Endodermal cell (in vitro differentiated cells): ENCODE data around the gene PRMT5. TPM values are rescaled to one million over a fixed set of nuclear protein-coding genes. Genes with fewer than 3 reads are reported as not detected.

Source experiments
- DNase-seq: peaks from one replicate; pipeline ENCODE4 v3.0.0-alpha.2; 2017
- H3K27ac ChIP-seq: 2 replicates; pipeline ENCODE4 v1.5.1; 2013; ENCODE audit warnings: mild to moderate bottlenecking, low read depth, low read length, moderate library complexity
- H3K27me3 ChIP-seq: 2 replicates; pipeline ENCODE4 v1.6.1; 2013; ENCODE audit warnings: mild to moderate bottlenecking, low read length, moderate library complexity; ENCODE audit not compliant: insufficient read depth, control insufficient read depth, poor library complexity, severe bottlenecking
- H3K36me3 ChIP-seq: 2 replicates; pipeline ENCODE4 v1.7.0; 2013; ENCODE audit warnings: mild to moderate bottlenecking, low read length, moderate library complexity; ENCODE audit not compliant: control insufficient read depth, insufficient read depth
- H3K4me1 ChIP-seq: one replicate; pipeline ENCODE4 v1.7.0; 2013; ENCODE audit warnings: low read length; ENCODE audit not compliant: control insufficient read depth, insufficient read depth
- H3K4me3 ChIP-seq: 2 replicates; pipeline ENCODE4 v1.5.1; 2013; ENCODE audit warnings: mild to moderate bottlenecking, low read length, moderate library complexity
- H3K9ac ChIP-seq: 2 replicates; pipeline ENCODE4 v1.6.1; 2013; ENCODE audit warnings: mild to moderate bottlenecking, low read length, moderate library complexity; ENCODE audit not compliant: poor library complexity, severe bottlenecking; ENCODE audit errors: extremely low read depth
- H3K9me3 ChIP-seq: 2 replicates; pipeline ENCODE4 v1.6.1; 2013; ENCODE audit warnings: mild to moderate bottlenecking, low read length, moderate library complexity; ENCODE audit not compliant: control insufficient read depth
- H3K27ac Mint-ChIP-seq: 2 replicates; pipeline ENCODE4 v1.8.0; 2020; ENCODE audit warnings: mixed read lengths
- H3K27me3 Mint-ChIP-seq: 2 replicates; pipeline ENCODE4 v1.8.0; 2021; ENCODE audit warnings: mild to moderate bottlenecking, mixed read lengths; ENCODE audit not compliant: insufficient read depth
- H3K36me3 Mint-ChIP-seq: 2 replicates; pipeline ENCODE4 v1.8.0; 2020; ENCODE audit warnings: low read depth, mixed read lengths
- H3K4me1 Mint-ChIP-seq: 2 replicates; pipeline ENCODE4 v1.8.0; 2020; ENCODE audit warnings: mixed read lengths
- H3K4me3 Mint-ChIP-seq: 2 replicates; pipeline ENCODE4 v1.8.0; 2020; ENCODE audit warnings: mild to moderate bottlenecking, moderate library complexity, mixed read lengths
- H3K9me3 Mint-ChIP-seq: 2 replicates; pipeline ENCODE4 v1.8.0; 2020; ENCODE audit warnings: mild to moderate bottlenecking, mixed read lengths
- WGBS, 2 experiments: methylation state at CpG; one replicate each; pipeline versions ENCODE4 v1.1.5 to v1.1.7; 2013; ENCODE audit warnings: missing lambda C conversion rate in 2 of 2, mixed read lengths in 1 of 2; ENCODE audit not compliant: insufficient coverage in 1 of 2, insufficient read length in 1 of 2; 5-methylcytosine and 5-hydroxymethylcytosine counted together
- total RNA-seq, 2 donors: library from RNA; stranded (reverse); fragmentation: NEBNext Ultra II Directional in 1 of 2; extraction: Animal tissue kit (Norgen Biotek cat#: 25700) in 1 of 2; gene quantifications; 2 replicates in 1 of 2; 3 replicates in 1 of 2; pipeline ENCODE4 v1.2.1, GENCODE V29; 2021
- TF ChIP-seq, protein P1 (sequence below): fragments of 200-600 bp; sonication (generic); conservative IDR thresholded peaks from 2 replicates; pipeline ENCODE4 v1.5.0; 2021; ENCODE audit warnings: antibody characterized with exemption, mild to moderate bottlenecking

PRMT5 gene
- total RNA-seq, 2 donors from 2014 or later: 111 to 112 TPM

DNA sequence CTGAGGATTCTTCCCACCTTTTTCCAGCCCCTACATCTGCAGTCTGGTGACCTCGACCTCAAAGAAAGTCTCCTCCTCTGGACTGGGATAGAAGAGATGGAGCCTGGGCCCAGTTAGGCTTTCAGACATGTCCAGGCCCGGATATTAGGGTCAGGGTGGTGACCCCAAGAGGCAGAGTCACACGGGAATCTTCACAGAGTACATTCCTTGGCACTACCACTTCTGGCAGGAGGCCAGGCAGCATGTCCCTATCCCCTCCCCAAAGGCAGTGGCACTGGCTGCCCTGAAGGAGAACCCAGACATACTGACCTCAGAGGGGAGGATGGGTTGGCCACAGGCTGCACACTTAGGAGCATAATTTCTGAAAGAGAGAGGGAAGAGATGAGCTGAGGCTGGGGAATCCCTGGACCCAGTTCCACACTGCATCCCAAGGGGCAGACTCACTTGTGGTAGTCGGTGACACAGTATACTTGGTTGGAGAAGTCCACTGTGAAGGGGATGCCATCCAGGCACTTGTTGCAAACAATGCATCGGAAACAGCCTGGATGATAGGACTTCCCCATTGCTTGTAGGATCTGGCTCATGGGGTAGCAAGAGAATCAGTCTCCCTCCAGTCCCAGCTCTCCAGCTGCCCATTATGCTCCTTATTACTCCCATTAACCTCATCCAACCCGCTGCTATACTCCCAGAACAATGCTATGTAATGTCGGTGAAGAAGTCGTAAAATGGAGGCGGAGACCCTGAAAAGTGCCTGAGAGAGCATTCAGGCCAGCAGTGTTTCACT is 45.5 kb upstream of the PRMT5 start:
- H3K4me3 Mint-ChIP-seq: no peak overlapping the region

DNA sequence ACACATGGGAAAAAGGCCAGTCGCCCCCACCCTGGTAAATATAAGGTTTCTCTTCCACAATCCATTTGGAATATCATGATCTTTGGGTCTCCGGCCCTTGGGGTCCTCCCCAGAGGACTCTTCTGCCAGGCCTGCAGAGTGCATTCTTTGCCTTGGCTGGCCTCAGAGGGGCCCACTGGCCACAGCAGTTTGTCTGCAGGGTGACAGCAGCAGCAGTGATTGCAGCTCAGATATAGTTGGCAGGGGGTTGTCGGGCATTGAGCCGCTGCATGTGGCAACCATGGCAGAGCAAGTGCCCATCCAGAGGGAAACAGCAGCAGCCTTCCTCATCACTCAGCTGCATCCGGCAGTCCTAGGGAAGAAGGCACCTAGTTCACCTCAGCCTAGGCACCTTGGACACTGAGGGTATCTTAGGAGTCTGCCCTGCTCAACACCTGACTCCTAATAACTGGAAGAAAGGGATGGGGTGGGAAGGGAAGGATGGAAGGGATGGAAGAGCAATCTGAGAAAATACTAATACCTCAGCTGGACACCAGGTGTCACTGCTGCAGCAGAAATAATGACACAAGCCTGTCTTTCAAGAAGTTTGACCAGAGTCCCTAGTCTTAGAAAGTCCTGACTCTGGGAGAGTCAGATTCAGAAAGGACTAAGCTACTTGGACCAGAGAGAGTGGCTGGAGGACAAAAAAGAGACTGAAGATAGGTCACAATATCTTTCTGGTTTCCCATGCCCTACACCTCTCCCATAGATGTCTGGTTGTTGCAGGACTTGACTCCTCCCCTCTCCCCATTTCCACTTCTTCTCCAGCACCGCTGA is 44.2 kb upstream of the PRMT5 start:
- Histone ChIP-seq H3K36me3 (peaks cover 58% of the 10 kb centered on the region), H3K27ac (no peak overlapping the region), H3K9me3 (no peaks in the 10 kb centered on the region), H3K4me3 (no peak overlapping the region), H3K4me1 (peaks cover 18% of the 10 kb centered on the region), H3K9ac (no peak overlapping the region), H3K27me3 (no peaks in the 10 kb centered on the region)
- Mint-ChIP-seq H3K4me1 (peaks cover 28% of the 10 kb centered on the region), H3K9me3 (no peaks in the 10 kb centered on the region), H3K36me3 (peaks cover 60% of the 10 kb centered on the region), H3K4me3 (no peak overlapping the region), H3K27ac (no peak overlapping the region), H3K27me3 (no peaks in the 10 kb centered on the region)
- DNase-seq: peak; percentile 80
- WGBS, 2 experiments: 91 to 100% methylated on average over 5 to 6 of the region's 6 CpGs
- TF ChIP-seq, protein P1, sequence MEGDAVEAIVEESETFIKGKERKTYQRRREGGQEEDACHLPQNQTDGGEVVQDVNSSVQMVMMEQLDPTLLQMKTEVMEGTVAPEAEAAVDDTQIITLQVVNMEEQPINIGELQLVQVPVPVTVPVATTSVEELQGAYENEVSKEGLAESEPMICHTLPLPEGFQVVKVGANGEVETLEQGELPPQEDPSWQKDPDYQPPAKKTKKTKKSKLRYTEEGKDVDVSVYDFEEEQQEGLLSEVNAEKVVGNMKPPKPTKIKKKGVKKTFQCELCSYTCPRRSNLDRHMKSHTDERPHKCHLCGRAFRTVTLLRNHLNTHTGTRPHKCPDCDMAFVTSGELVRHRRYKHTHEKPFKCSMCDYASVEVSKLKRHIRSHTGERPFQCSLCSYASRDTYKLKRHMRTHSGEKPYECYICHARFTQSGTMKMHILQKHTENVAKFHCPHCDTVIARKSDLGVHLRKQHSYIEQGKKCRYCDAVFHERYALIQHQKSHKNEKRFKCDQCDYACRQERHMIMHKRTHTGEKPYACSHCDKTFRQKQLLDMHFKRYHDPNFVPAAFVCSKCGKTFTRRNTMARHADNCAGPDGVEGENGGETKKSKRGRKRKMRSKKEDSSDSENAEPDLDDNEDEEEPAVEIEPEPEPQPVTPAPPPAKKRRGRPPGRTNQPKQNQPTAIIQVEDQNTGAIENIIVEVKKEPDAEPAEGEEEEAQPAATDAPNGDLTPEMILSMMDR: peak; percentile 84

More for the DNA sequence above, 45.5 kb upstream of the PRMT5 start:
- peaks cover 57% of the 10 kb centered on the region for H3K36me3 Mint-ChIP-seq
- WGBS, 2 experiments: 96% methylated on average over 7 to 9 of the region's 9 CpGs
- H3K27me3 Mint-ChIP-seq: peaks cover 6% of the 10 kb centered on the region
- no peak overlapping the region for H3K27ac Mint-ChIP-seq
- no peak overlapping the region for H3K4me3 ChIP-seq
- TF ChIP-seq, protein P1: no peak
- peaks cover 40% of the 10 kb centered on the region for H3K4me1 Mint-ChIP-seq
- no peak overlapping the region for H3K9ac ChIP-seq
- H3K9me3 ChIP-seq: no peaks in the 10 kb centered on the region
- no peak overlapping the region for H3K27ac ChIP-seq
- no peaks in the 10 kb centered on the region for H3K27me3 ChIP-seq
- peaks cover 26% of the 10 kb centered on the region for H3K4me1 ChIP-seq
- no peaks in the 10 kb centered on the region for H3K9me3 Mint-ChIP-seq
- peaks cover 63% of the 10 kb centered on the region for H3K36me3 ChIP-seq
- DNase-seq: no peak

DNA sequence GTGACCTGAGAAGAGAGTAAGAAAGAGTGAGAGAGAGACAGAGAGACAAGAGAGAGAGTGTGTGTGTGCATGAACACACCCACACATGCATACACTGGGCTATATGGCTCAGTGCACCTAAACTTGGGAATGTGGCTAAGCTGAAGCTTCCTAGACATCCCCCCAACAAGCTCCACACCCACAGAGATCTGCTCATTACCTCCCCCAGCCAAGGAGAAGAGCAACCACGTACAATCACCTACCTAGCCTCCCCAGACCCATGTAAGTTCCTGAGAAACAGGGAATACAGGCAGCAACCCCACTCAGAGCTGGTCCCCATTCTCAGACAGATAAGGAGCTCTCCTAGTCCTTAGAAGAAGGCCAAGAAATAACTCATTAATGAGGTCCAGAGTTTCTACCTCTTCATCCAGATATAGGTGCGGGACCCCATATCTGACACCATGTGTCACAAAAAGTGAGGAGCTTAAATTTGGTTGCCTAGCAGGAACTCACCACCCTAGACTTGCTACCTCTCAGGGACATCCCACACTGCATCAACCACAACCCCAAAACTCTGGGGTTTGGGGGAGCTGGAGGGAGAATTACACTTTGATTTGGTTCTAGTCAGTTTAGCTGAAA is 43.2 kb upstream of the PRMT5 start:
- Mint-ChIP-seq H3K27me3 (no peaks in the 10 kb centered on the region), H3K36me3 (peaks cover 59% of the 10 kb centered on the region), H3K4me1 (peaks cover 18% of the 10 kb centered on the region), H3K27ac (no peak overlapping the region), H3K4me3 (no peak overlapping the region), H3K9me3 (no peaks in the 10 kb centered on the region)
- no peak overlapping the region for H3K27ac ChIP-seq
- TF ChIP-seq, protein P1: no peak
- WGBS, 2 experiments: 91% methylated on average over 2 of the region's 2 CpGs; no CpG with 5 or more reads in 1 of the 2 experiments
- no peaks in the 10 kb centered on the region for H3K27me3 ChIP-seq
- no peak overlapping the region for H3K9ac ChIP-seq
- no peaks in the 10 kb centered on the region for H3K9me3 ChIP-seq
- DNase-seq: no peak
- H3K36me3 ChIP-seq: peaks cover 57% of the 10 kb centered on the region
- H3K4me1 ChIP-seq: peaks cover 12% of the 10 kb centered on the region
- H3K4me3 ChIP-seq: no peak overlapping the region
